CD1c-positive myeloid dendritic cell (primary cell): ENCODE measurements around the gene CMTM1.
"Not testable (repeated sequence)": the region's sequence is repeated elsewhere in the genome, so short reads cannot be mapped to it uniquely, and the experiment has no call there.

Experiments used
- DNase-seq: peaks from one replicate; pipeline ENCODE4 v3.0.0-alpha.2; 2016; ENCODE audit errors: extremely low spot score

CMTM1 gene

GRCh38 chr16:66591018-66591417, 24.8 kb downstream of the CMTM1 start:
- DNase-seq = no peak

DNA sequence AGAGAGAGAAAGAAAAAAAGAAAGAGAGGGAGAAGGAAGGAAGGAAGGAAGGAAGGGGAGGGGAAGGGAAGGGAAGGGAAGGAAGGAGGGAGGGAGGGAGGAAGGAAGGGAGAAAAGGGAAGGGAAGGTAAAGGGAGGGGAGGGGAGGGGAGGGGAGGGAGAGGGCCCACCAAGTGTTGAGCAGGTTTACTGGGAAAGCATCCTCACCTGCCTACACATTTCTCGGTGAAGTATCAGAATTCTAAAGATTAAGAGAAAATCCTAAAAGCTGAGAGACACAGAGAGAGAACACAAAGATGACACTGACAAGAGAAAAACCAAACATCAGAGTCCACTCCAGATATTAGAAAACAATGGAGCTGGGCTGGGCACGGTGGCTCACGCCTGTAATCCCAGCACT, 26.0 kb downstream of the CMTM1 start:
- no peak for DNase-seq

DNA sequence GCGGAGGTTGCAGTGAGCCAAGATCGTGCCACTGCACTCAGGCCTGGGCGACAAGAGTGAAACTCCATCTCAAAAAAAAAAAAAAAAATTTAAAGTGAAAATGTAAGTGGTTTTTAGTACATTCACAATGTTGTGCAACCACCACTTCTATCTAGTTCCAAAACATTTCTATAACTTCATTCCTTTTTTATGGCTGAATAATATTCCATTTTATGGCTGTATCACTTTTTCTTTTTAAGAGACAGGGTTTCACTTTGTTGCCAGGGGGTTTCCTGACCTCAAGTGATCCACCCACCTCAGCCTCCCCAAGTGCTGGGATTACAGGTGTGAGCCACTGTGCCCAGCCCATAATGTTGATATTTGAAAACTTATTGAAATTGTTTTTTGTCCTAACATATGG, 26.6 kb downstream of the CMTM1 start:
- no peak for DNase-seq

- peak; percentile 71 for DNase-seq
These were observed 28.5 kb downstream of the CMTM1 start for GRCh38 chr16:66594739-66595138.

GRCh38 chr16:66596559-66596958, 30.3 kb downstream of the CMTM1 start:
- not testable (repeated sequence) for DNase-seq

GRCh38 chr16:66596986-66597848, 31.0 kb downstream of the CMTM1 start:
- DNase-seq = peak; percentile 33

- DNase-seq = peak; percentile 29
These were observed 31.9 kb downstream of the CMTM1 start for GRCh38 chr16:66598111-66598510.

DNA sequence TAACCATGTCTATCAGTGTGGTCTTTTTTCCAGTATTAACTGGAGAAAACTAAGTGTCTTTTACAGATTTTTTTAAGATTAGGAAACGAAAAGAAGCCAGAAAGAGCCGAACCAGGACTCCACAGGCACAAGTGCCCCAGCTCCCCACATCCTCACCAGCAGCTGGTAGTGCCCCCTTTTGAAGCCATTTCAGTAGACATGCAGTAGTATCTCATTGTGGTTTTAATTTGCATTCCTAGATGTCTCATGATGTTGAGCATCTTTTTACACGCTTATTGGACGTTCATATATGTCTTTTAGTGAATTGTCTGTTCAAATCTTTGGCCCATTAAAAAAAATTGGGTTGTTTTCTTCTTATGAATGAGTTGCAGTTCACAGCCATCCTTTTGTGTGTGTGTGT, 33.5 kb downstream of the CMTM1 start:
- DNase-seq = no peak

DNA sequence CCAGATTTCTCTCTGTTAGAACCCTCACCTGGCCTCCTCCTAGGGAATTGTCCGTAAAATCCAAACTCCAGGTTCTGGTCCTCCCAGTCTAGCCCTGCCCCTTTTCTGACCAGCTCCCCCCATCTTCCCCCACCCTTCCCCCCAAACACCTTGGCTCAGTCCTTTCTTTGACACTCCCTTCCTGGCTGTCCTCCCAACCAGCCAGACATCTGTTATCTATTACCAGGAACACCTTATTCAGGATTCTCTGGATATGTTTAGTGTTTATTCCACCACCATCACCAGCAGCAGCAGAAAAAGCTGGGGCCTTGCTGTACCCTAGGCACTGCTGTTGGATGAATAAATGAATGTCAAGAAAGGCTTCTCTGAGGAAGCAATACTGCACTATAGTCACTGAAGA, 34.2 kb downstream of the CMTM1 start:
- no peak for DNase-seq

DNA sequence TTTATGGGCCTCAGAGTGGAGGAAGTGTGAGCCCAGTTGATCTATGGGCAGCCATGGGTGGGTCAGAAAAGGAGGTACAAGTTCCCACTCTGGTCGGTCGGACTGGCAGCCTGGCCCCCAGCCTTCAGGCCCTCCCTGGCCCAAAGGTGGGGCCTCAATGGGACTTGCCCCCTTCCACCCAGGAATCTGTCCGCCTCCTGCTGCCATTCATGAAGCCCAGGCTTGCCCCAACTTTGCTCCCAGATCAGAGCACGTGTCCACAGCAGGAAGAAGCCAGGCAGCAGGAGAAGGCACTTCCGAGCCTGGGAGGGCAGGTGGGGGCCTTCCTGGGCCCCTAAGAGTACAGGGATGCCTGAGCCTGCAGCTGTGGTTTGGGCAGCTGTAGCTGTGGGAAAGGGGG, 35.2 kb downstream of the CMTM1 start:
- DNase-seq = no peak

GRCh38 chr16:66603537-66604375, 37.5 kb downstream of the CMTM1 start:
- DNase-seq = peak; percentile 70

GRCh38 chr16:66604376-66605176, 38.3 kb downstream of the CMTM1 start, which contains the start of gene CMTM3:
CMTM3 (plus strand) TSS chr16:66604704; CDS start chr16:66604806, 102 bp downstream.
- DNase-seq = peak; percentile 70

DNA sequence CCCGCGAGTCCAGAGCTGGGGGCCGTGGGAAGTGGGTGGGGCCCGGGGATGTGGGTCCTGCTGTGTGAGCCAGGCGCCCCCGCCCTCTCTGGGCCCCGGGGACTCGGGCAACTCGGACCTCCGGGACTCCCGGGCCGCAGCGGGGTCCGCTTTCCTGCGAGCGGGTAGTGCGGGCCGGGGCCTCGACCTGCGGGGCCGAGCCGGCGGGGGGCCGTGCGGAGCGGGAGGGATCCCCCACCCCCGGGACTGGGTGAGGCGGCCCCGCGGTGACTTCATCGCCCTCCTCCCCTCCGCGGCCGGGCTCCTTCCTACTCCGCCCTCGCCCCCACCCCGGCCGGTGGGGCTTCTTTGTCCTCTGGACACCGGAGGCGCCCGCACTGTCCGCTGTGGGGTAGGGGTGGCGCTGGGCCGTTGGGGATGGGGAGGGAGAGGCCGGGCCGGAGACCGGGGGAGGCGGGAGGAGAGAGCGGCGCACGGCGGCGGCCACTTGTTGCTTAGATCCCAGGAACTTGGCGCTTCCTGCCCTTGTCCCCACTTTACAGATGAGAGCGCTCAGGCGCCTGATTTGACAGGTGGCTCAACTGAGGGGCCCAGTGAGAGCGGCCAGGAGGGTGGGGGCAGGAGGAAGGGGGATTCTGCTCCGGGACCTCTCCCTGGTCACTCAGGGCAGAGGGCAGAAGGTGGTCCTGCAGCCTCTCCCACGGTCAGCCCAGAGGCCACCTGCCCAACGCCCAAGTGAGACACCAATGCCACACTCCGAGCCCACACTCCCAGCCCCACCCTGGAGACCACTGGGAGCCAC, 39.1 kb downstream of the CMTM1 start:
- DNase-seq = peak; percentile 76

- peak; percentile 83 for DNase-seq
These were observed 39.9 kb downstream of the CMTM1 start for GRCh38 chr16:66605979-66606751.

DNA sequence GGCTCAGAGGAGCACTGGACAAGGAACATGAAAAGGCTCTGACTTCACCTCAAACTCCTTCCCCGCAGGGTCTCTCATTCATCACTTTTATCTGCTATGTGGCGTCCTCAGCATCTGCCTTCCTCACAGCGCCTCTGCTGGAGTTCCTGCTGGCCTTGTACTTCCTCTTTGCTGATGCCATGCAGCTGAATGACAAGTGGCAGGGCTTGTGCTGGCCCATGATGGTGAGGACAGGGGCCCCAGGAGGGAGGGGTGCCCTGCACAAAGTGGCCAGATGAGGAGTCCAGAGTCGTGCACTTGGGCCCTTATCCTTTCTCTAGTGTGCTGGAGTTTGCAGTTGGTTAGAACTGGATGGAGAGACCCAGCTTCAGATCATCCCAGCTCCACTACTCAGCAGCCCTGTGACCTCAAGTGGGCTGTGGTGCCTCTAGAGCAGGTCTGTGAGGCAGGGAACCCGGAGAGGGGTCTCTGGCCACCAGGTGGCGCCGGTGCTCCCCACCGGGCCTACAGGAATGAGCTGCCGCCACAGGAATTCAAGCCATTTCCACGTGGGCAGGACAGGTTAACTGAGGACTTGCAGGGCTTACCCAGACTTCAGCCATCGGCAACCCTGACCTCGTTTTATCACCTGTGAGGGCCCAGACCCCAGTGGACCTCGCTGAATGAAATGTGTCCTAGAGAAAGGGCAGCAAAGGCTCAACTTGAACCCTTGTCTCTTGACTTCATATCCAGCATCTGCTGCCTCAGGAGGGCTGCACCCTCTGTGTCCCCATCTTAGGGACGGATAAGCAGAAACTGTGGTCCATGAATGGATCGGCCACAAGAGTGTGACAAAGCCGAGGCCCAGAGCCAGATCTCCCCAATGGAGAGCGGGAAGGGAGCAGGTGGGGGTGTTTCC, 42.3 kb downstream of the CMTM1 start:
- peak; percentile 66 for DNase-seq

DNA sequence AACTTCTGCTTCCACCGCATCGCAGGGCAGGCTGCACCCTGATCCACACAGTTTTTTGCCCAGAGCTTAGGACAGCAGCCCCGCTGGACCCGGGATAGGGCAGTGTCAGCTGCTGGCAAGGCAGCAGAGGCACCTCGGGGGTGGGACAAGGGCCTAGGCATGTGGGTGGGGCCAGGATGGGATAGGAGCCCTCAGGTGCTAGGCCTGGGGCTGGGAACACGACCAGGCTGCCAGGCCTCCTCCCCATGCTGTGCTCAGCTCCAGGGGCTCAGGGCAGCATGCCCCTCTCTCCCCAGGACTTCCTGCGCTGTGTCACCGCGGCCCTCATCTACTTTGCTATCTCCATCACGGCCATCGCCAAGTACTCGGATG, 42.9 kb downstream of the CMTM1 start:
- no peak for DNase-seq

DNA sequence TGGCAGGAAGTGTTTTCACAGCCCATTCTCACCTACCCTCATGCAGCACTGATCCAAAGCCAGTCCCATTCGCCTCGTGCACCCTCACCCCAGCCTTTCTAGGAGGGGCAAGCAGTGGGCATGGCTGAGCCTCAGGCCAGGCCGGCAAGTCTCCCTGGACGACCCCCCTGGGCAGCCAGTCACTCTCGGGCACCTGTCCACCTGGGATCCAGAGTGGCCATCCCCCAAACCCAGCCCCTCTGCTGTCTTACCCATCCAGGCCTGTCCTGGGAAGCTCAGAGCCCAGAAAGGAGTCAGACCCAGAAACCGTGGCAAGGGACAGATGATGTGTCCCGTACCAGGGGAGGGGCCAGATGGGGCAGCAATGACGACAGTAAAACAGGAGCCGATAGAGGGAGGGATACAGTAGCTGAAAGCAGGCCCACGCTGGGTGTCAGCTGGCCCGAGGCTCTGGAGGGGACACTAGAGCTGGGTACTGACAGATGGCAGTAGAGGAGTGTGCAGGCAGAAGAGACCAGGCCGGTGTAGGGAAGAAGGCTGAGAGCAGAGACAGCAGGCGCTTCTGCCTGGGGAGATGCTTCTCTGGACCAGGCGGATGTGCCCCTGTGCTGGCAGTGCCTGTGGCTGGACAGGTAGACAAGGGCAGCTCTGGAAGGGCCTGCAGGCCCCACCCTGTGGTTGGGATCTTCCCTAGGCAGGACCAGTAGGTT, 44.0 kb downstream of the CMTM1 start:
- no peak for DNase-seq

DNA sequence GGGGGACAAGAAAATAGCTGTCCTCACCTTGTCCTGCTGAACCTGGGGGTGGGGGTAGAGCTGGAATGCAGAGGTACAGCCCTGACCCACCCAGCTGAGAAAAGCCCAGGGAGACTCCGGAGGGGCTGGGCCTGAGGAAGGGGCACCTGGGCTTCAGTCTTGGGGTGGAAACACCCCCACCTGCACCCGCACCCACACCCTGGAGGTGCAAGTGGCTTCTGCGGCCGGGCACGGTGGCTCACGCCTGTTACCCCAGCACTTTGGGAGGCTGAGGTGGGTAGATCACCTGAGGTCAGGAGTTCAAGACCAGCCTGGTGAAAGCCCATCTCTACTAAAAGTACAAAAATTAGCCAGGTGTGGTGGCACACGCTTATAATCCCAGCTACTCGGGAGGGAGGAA, 45.7 kb downstream of the CMTM1 start:
- DNase-seq = not testable (repeated sequence)

- DNase-seq = no peak
These were observed 46.2 kb downstream of the CMTM1 start for GRCh38 chr16:66612422-66612821.
